CD4-positive, alpha-beta T cell treated with Interleukin-2 at 100 ng/mL for 4 hours (primary cell): Measurements from ENCODE around the gene GABRQ.
A peak's percentile ranks its signal among the peaks of the same experiment; 100 is the strongest.

Experiments
- DNase-seq: peaks from one replicate; pipeline ENCODE4 v3.0.0-alpha.2; 2020; ENCODE audit warnings: low spot score

GABRQ gene

DNA sequence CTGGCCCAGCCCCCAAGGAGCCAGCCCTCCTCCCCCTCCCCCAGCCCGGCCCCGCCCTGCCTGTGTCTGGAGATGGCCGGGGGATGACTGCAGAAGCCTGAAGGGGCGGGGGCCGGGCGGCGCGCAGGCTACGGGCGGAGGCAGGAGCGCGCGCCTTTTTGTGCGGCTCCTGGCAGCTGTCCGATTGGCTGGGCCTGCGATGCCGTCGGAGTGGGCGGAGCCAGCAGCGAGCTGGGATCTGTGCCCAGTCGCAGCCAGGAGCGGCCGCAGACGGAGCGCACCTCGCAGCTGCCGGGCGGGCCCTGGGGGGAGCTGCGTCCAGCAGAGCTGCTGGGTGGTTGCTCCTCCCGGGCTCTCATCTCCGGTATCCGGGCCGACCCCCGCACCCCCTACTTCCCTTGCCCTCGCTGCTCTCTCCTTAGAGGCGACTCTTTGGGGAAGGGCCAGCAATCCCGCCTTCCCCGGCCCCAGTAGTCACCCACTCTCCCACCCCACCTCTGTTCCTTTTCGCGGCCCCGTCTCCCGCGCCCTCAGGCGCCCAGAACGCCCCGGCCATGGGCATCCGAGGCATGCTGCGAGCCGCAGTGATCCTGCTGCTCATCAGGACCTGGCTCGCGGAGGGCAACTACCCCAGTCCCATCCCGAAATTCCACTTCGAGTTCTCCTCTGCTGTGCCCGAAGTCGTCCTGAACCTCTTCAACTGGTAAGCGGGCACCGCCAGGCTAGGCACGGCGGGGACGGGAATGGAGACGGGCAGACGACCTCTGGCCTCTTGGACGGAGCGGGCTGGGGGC, at the start of gene GABRQ:
Gene GABRQ, plus strand, starts transcription at position 247 of the 794 bp plus-strand sequence. Its CDS starts 308 bp downstream, at position 555.
- DNase-seq: no peak

DNA sequence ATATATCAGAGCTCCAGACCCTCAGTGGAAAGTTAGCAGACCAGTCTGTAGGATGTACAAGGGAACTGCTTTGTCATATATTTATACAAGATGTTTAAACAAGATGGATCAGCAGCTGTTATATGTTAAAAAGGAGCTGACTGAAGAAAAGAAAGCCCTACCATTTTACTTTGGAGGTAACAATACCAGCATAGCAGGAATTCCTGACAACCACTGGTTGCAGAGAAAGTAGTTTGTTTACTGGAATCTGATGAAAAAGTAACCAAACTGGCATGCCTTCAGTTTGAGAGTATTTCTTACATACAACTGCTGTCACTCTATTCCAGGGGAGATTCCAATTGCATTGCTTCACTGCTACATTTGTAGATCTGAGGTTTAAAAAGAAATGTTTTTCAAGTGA, 49.5 kb upstream of the GABRQ start:
- no peak for DNase-seq

DNA sequence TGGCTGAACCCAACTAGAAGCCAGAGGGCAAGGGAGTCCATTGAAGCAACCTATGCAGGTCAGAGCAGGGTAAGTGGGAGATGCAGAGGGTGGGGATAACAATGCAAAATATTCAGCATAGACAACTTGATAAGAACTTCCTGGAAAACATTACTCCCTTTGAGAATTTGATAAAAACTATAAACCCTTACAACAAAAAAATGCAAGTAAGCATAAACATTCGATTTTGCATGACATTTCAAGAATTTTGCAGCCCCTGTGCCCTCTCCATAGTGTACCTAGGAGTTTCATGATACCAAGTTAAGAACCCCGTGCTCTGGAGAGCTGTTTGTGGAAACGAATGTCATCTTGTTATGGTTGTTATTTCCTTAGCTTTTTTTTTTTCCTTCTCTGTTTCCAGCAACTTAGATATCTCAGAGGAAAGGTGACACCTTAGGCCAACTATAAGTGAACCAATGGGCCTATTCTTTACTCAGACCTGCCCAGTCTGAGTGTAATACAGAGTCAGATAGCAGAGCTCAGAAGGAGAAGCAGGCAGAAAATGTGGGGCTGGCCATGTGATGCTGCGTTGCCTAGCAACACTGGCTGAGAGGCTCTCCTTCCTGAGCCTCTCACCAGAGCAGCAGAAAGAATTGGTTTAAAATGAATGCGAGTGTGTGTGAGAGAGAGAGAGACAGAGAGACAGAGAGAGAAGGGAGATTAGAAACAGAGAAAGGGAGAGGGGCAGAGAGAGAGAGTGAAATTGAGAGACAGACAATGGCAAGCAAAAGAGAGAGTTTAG, 36.7 kb upstream of the GABRQ start:
- DNase-seq: no peak

GRCh38 chrX:152601848-152602616, 35.7 kb upstream of the GABRQ start:
- no peak for DNase-seq

DNA sequence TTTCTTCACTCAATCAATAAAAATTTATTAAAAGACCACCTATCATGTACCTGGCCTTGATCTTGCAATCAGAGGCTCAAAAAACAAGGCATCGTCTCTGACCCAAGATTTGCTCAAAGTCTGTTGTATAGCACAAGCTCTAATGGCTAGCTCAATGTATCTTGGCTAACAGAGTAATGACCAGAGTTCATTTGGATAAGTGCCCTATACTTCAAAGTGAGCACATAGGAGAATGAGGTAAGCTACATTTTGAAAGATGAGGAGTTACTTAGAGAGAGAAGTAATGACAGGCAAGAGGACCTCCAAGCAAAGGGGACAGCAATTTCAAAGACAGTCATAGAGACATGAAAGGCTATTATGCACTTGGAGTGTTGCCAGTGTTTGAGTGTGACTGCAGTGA, 22.9 kb upstream of the GABRQ start:
- no peak for DNase-seq

GRCh38 chrX:152619897-152620296, 17.8 kb upstream of the GABRQ start:
- no peak for DNase-seq

GRCh38 chrX:152632445-152633097, 5.1 kb upstream of the GABRQ start:
- DNase-seq: peak; percentile 11

DNA sequence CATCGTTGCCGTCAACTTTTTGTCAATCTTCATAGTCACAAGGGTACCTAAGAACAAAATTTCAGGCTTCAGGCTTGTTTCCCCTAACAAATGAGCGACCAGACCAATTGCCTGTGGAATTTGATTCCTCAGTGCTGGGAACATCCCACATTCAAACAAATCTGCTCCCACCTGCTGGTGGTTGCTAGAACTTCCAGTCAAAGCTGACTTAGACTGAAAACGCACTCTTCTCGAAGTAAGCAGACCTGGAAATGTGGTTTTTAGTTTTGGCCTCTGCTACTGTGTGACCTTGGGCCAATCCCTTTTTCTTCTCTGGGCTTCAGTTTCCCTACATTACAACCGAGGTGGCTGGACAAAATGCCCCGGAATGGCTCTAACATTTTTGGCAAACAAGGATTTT, 1.8 kb upstream of the GABRQ start:
- no peak for DNase-seq

DNA sequence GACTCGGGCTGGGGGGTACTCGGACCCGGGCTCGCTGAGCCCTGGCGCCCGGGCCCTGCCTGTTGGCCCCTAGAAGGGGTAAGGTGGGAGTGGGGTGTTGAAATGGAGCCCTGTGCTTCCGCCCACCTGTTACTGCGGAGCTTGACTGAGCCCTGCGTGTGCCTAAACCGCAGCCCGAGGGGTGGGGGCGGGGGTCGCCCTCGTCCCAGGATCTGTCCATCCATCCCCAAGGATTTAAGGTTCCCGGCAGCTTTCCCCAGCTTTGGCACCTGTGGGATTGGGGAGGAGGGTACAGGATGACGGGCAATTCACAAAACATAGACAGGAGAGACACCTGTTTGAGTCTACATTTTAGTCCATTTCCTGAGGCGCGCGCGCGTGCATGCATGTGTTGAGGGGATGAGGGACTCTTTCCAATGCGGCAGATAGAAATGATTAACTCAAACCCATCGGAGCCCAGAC, 779 bp downstream of the GABRQ start:
- no peak for DNase-seq

- no peak for DNase-seq
Observed at GRCh38 chrX:152639426-152639825, 1.7 kb downstream of the GABRQ start.

DNA sequence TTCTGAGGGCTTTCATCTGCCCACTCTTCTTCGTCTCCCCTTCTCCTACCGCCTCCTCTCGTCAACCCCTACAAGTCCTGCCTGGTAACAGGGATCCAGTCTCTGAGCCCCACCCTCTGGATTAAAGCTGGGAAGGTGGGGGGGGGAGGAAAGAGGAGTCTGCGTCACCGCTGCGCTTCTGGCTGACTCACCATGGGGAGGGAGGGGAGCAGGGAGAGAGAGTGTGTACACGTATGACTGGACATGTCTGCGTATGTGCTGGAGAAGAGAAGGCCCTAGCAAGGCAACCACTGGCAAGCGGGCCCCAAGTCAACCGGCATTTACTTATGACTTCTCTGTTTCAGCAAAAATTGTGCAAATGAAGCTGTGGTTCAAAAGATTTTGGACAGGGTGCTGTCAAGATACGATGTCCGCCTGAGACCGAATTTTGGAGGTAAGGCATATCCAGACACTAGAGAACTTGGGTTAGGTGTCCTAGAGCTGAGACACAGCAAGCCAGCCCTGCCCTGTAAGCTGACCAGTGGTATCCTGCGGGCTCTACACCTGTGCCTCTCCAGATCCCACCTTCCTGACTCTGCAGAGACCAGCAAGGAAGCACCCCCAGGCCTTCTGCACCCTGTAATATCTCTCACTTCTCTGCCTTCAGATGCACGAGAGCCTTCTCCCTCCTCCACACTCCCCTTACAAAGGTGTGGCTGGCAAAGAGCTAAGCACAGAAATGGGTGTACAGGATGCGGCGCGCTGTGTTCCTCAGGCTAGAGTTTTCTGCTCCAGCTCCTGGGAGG, 2.5 kb downstream of the GABRQ start:
- DNase-seq: no peak

DNA sequence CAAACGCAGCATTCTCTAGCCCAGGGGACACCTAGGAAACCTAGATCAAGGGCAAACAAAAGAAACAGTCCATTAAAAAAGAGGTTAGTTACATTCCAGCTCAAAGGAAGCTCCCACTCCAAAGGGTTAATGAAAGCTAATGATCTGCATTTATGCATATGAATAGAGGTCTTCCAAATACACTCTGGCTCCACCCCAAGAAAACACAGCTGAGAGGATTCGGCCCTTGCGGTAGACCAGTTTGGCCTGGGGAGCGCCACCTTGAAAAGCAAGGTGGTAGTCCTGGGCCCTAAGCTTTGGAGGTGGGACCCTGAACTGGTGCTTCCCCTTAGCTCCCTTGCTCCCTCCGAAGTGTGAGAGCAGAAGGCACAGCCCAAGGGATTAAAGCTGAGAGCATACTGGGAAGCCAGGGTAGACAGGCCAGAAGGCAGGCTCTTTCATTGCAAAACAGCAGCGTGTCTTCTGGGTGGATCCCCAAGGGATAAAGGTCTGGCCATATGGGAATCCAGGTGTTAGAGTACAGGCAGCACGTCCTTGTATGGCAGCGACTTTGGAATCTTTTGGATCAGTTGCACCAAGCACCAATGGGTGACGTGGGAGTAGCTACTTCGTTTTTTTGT, 3.7 kb downstream of the GABRQ start:
- DNase-seq: no peak

GRCh38 chrX:152641996-152642395, 4.3 kb downstream of the GABRQ start:
- DNase-seq: no peak

GRCh38 chrX:152642931-152643564, 5.4 kb downstream of the GABRQ start:
- DNase-seq: no peak

GRCh38 chrX:152646961-152647360, 9.3 kb downstream of the GABRQ start:
- DNase-seq: no peak

- DNase-seq: no peak
Observed at GRCh38 chrX:152647978-152648377, 10.3 kb downstream of the GABRQ start.

GRCh38 chrX:152652060-152652459, 14.4 kb downstream of the GABRQ start:
- DNase-seq: no peak

GRCh38 chrX:152652467-152652866, 14.8 kb downstream of the GABRQ start:
- no peak for DNase-seq

GRCh38 chrX:152656087-152656486, 18.4 kb downstream of the GABRQ start:
- no peak for DNase-seq

DNA sequence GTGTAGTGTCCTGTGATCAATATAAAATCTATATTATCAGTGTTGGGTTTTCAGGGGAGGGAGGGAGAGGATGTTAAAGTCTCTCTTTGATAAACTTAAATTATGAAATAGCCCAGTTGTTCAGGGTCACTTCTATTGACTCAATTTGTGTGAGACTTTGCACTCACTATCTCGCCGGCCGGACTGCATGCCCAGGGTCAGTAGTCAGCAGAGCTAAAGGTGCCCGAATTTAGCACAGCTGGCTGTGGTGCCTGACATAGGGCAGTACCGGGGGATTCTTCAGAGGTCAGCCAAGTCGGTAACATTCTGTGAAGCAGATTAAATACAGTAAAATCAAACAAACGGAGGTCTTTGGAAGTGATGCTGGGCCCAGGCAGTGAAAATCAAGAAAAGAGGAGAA, 19.2 kb downstream of the GABRQ start:
- DNase-seq: no peak
